HepG2 (cell line): ENCODE data around the gene DEFB112. TPM values are rescaled to one million over a fixed set of nuclear protein-coding genes. Genes with fewer than 3 reads are reported as not detected.

Experiments
- ARNTL ChIP-seq: sonication (generic); formaldehyde crosslinking; IDR thresholded peaks from 2 replicates; pipeline ENCODE4 v1.4.0; 2020; ENCODE audit warnings: mild to moderate bottlenecking, missing genetic modification reagents
- DMTF1 ChIP-seq: sonication (generic); formaldehyde crosslinking; IDR thresholded peaks from 2 replicates; pipeline ENCODE4 v1.4.0; 2020; ENCODE audit warnings: mild to moderate bottlenecking, missing genetic modification reagents
- HMG20B ChIP-seq: conservative IDR thresholded peaks from 2 replicates; pipeline ENCODE4 v1.6.1; 2016; ENCODE audit warnings: missing genetic modification reagents, missing compliant biosample characterization
- HMGXB3 ChIP-seq: sonication (generic); formaldehyde crosslinking; IDR thresholded peaks from 2 replicates; pipeline ENCODE4 v1.4.0; 2020; ENCODE audit warnings: missing genetic modification reagents, borderline replicate concordance
- JUNB ChIP-seq: sonication (generic); formaldehyde crosslinking; IDR thresholded peaks from 2 replicates; pipeline ENCODE4 v1.8.0; 2022; ENCODE audit warnings: missing genetic modification reagents, mild to moderate bottlenecking, borderline replicate concordance
- LCORL ChIP-seq, 2 experiments: fragments of 450-650 bp in 1 of 2; sonication (generic) in 1 of 2; formaldehyde crosslinking in 1 of 2; IDR thresholded peaks; 2 replicates each; pipeline versions ENCODE4 v1.5.0 to v1.6.1; 2017 to 2020; ENCODE audit warnings: antibody characterized with exemption in 1 of 2, missing genetic modification reagents in 1 of 2
- MAZ ChIP-seq, 2 experiments: sonication (generic) in 1 of 2; formaldehyde crosslinking in 1 of 2; IDR thresholded peaks; 2 replicates each; pipeline versions ENCODE4 v1.5.0 to v1.6.1; 2012 to 2020; ENCODE audit warnings: low read depth in 2 of 2, mild to moderate bottlenecking in 2 of 2, borderline replicate concordance in 1 of 2, improper control_type of control experiment in 1 of 2, low read length in 1 of 2, missing genetic modification reagents in 1 of 2, moderate library complexity in 1 of 2
- MYNN ChIP-seq: sonication (generic); formaldehyde crosslinking; IDR thresholded peaks from 2 replicates; pipeline ENCODE4 v1.4.0; 2020; ENCODE audit warnings: mild to moderate bottlenecking, low read depth, missing genetic modification reagents
- RBM39 ChIP-seq: fragments of 200-400 bp; formaldehyde crosslinking; IDR thresholded peaks from one replicate; pipeline ENCODE4 v1.6.1; 2018; ENCODE audit warnings: antibody characterized with exemption, mild to moderate bottlenecking, low read depth, low read length; ENCODE audit not compliant: poor library complexity, severe bottlenecking
- SOX5 ChIP-seq: IDR thresholded peaks from 2 replicates; pipeline ENCODE4 v1.6.1; 2016; ENCODE audit warnings: borderline replicate concordance
- STAT5B ChIP-seq: sonication (generic); formaldehyde crosslinking; IDR thresholded peaks from 2 replicates; pipeline ENCODE4 v1.4.0; 2020; ENCODE audit warnings: missing genetic modification reagents
- TEAD3 ChIP-seq: optimal IDR thresholded peaks from 2 replicates; pipeline ENCODE3; 2016; ENCODE audit warnings: borderline replicate concordance
- ZFP91 ChIP-seq: sonication (generic); formaldehyde crosslinking; IDR thresholded peaks from 2 replicates; pipeline ENCODE4 v1.9.0; 2022; ENCODE audit warnings: missing genetic modification reagents, mild to moderate bottlenecking, borderline replicate concordance
- ZKSCAN1 ChIP-seq: fragments of 150-350 bp; IDR thresholded peaks from 2 replicates; pipeline ENCODE4 v1.6.1; 2014; ENCODE audit warnings: low read length
- polyA plus RNA-seq, 8 experiments: library from polyadenylated mRNA; depleted of rRNA in 3 of 8; stranded (reverse) in 7 of 8; unstranded in 1 of 8; fragments of >200 nt; fragmentation: Illumina TruSeq in 4 of 8; extraction: Trizol in 4 of 8; gene quantifications; 2 replicates each; pipeline versions ENCODE4 v1.2.1 to v1.2.3, GENCODE V29; 2011 to 2016; ENCODE audit warnings: low read depth in 4 of 8, missing spikeins in 1 of 8, mixed read lengths in 1 of 8; ENCODE audit not compliant: insufficient read depth in 1 of 8
- total RNA-seq, 5 experiments: library from RNA; depleted of rRNA; stranded (reverse); fragments of >200 nt; fragmentation: Illumina TruSeq; extraction: Trizol; gene quantifications; 2 replicates each; pipeline ENCODE4 v1.2.3, GENCODE V29; 2016; ENCODE audit warnings: low read depth in 1 of 5
- TF ChIP-seq, protein P1 (sequence below): sonication (generic); formaldehyde crosslinking; conservative IDR thresholded peaks from 2 replicates; pipeline ENCODE4 v1.8.1; 2023; ENCODE audit warnings: missing genetic modification reagents

DEFB112 gene
- total and polyA plus RNA-seq, 2 of the 13 experiments (the other 11 are each of a cell fraction or from before 2014, with no cell fraction given) = not detected

DNA sequence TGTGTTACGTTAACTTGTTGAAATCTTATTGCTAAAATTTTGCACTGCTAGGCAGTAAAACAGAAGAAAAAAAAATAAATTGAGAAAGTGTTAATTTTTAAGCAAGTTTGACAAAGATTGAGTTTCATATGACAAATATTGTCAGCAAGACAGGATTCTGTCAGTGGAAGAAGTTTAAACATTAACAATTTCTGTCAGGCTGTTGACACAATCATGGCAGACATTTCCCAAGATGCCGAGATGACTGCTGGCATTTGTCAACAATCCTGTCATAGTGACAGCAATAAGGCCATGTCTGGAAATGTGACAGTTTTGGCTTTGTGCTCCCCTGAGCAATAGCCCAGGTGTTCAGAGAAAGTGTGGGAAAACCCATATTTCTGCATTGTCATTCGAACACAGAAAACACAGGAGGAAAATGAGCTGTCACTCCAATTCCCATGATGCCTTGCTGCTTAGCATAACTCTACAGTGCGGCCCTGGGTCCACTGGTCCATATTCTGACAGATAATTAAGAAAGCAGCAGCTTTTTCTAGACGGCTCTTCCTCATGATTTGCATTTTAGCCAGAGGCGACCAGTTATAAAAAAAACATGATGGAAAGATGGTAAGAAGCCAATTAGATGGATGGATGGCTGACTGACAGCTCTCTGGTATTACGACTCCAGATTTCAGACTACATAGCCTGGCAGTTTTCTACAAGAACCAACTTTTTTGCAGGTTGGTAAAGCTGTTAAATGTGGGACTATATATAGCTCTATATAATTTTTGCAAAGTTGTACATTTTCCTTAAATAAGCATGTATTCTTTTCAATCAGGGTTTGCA lies 43.6 kb upstream of the DEFB112 start (continued):
- TF ChIP-seq TEAD3 (peak; percentile 96), ARNTL (CRISPR knock-in tag) (peak; percentile 77; the same call in 1 of the 2 replicates), SOX5 (peak; percentile 96), MYNN (peak; percentile 63; the same call in 1 of the 2 replicates), DMTF1 (CRISPR knock-in tag) (no peak), STAT5B (CRISPR knock-in tag) (no peak), LCORL (IDR thresholded peaks at IDR 0.05) (no peak; the same call in 1 of the 2 replicates), LCORL (CRISPR knock-in tag; IDR thresholded peaks at IDR 0.05) (peak; percentile 72; the same call in 1 of the 2 replicates), RBM39 (no peak), MAZ (IDR thresholded peaks at IDR 0.05; ENCODE audit: borderline replicate concordance, low read depth, low read length) (no peak), MAZ (CRISPR knock-in tag; IDR thresholded peaks at IDR 0.05; ENCODE audit: low read depth) (peak; percentile 74), ZFP91 (CRISPR knock-in tag) (no peak), HMG20B (peak; percentile 77; the same call in 1 of the 2 replicates), JUNB (no peak), ZKSCAN1 (no peak), HMGXB3 (CRISPR knock-in tag) (no peak)
- TF ChIP-seq, protein P1, sequence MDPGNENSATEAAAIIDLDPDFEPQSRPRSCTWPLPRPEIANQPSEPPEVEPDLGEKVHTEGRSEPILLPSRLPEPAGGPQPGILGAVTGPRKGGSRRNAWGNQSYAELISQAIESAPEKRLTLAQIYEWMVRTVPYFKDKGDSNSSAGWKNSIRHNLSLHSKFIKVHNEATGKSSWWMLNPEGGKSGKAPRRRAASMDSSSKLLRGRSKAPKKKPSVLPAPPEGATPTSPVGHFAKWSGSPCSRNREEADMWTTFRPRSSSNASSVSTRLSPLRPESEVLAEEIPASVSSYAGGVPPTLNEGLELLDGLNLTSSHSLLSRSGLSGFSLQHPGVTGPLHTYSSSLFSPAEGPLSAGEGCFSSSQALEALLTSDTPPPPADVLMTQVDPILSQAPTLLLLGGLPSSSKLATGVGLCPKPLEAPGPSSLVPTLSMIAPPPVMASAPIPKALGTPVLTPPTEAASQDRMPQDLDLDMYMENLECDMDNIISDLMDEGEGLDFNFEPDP (CRISPR knock-in tag) = no peak
